Right lobe of liver (tissue), 6 donors: Measurements from ENCODE around the gene RGS4. TPM values are rescaled to one million over a fixed set of nuclear protein-coding genes. Genes with fewer than 3 reads are reported as not detected.

Experiments used
- ATAC-seq, 4 donors: fragments of 200-7000 bp; cut with Tn5 transposase; one replicate each; pipeline ENCODE4 v1.9.1; 2020; ENCODE audit warnings: mild to moderate bottlenecking in 4 of 4, moderate library complexity in 4 of 4
- DNase-seq, 3 donors: peaks; one replicate each; pipeline ENCODE4 v3.0.0-alpha.2; 2020
- H3K27ac ChIP-seq, 3 donors: fragments of 200-600 bp; one replicate each; pipeline ENCODE4 v1.8.0; 2022
- H3K27me3 ChIP-seq, 2 donors: fragments of 200-600 bp; one replicate each; pipeline ENCODE4 v1.8.0; 2022
- H3K36me3 ChIP-seq, 4 donors: fragments of 200-600 bp; sonication (generic) in 1 of 4; one replicate each; pipeline versions ENCODE4 v1.5.1 to v1.8.0; 2017 to 2022; ENCODE audit warnings: control low read depth in 1 of 4
- H3K4me1 ChIP-seq, 4 donors: fragments of 200-600 bp; sonication (generic) in 1 of 4; one replicate each; pipeline versions ENCODE4 v1.5.1 to v1.8.0; 2017 to 2022; ENCODE audit warnings: control low read depth in 1 of 4
- H3K4me3 ChIP-seq, 3 donors: fragments of 200-600 bp; one replicate each; pipeline ENCODE4 v1.8.0; 2022
- H3K9me3 ChIP-seq, 4 donors: fragments of 200-600 bp; sonication (generic) in 1 of 4; one replicate each; pipeline versions ENCODE4 v1.5.1 to v1.8.0; 2017 to 2022; ENCODE audit warnings: control low read depth in 1 of 4
- POLR2A ChIP-seq: fragments of 450-650 bp; IDR thresholded peaks from one replicate; pipeline ENCODE4 v1.6.1; 2017; ENCODE audit warnings: antibody characterized with exemption, mild to moderate bottlenecking
- WGBS: methylation state at CpG from one replicate; pipeline ENCODE4 v1.1.6; 2018; ENCODE audit warnings: low coverage, low lambda C conversion rate; ENCODE audit not compliant: insufficient coverage; ENCODE audit errors: missing lambda C conversion rate; 5-methylcytosine and 5-hydroxymethylcytosine counted together
- intact Hi-C, 2 donors: fragments of 100-400 bp; cut with DNase I; formaldehyde crosslinking; loops; one replicate each; pipeline versions ENCODE4 v1.11.2 to v1.14.1; 2022
- total RNA-seq, 6 experiments: library from RNA; depleted of rRNA in 2 of 6; stranded (reverse); fragments of >200 nt in 2 of 6; fragmentation: NEBNext Ultra II Directional in 3 of 6; extraction: Animal tissue kit (Norgen Biotek cat#: 25700) in 3 of 6; gene quantifications; one replicate each; pipeline versions ENCODE4 v1.1.0 to v1.2.4, GENCODE V29; 2016 to 2023
- TF ChIP-seq, protein P1 (sequence below), 4 donors: fragments of 200-600 bp in 3 of 4; fragments of 450-650 bp in 1 of 4; IDR thresholded peaks; one replicate each; pipeline versions ENCODE4 v1.5.1 to v1.8.0; 2016 to 2022; ENCODE audit warnings: antibody characterized with exemption in 4 of 4, mild to moderate bottlenecking in 2 of 4
- donor health status: DM: no; HTN: yes; CAD: no.
- donor health status: DM: no; HTN: no; CAD: no.
- donor health status: DM: no; HTN: no; CAD: no.
- donor health status: DM: no; HTN: yes; CAD: no.
- donor health status: DM: no; HTN: yes; CAD: no.

RGS4 gene
- total RNA-seq, 6 experiments from 2014 or later = 0.67 to 5.1 (median 2.4) TPM

DNA sequence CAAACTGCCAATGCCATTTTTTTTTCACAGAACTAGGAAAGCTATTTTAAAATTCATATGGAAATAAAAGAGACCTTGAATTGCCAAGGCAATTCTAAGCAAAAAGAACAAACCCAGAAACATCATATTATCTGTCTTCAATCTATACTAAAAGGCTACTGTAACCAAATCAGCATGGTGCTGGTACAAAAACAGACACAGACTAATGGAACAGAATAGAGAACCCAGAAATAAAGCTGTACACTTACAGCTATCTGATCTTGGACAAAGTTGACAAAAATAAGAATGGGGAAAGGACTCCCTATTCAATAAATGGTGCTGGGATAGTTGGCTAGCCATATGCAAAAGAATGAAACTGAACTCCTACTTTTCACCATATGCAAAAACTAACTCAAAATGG lies 50.5 kb downstream of the RGS4 start:
- no peak overlapping the region for H3K4me3 ChIP-seq
- intact Hi-C loops = no loop called here
- ATAC-seq = no peak
- no peak for TF ChIP-seq POLR2A
- TF ChIP-seq, protein P1, sequence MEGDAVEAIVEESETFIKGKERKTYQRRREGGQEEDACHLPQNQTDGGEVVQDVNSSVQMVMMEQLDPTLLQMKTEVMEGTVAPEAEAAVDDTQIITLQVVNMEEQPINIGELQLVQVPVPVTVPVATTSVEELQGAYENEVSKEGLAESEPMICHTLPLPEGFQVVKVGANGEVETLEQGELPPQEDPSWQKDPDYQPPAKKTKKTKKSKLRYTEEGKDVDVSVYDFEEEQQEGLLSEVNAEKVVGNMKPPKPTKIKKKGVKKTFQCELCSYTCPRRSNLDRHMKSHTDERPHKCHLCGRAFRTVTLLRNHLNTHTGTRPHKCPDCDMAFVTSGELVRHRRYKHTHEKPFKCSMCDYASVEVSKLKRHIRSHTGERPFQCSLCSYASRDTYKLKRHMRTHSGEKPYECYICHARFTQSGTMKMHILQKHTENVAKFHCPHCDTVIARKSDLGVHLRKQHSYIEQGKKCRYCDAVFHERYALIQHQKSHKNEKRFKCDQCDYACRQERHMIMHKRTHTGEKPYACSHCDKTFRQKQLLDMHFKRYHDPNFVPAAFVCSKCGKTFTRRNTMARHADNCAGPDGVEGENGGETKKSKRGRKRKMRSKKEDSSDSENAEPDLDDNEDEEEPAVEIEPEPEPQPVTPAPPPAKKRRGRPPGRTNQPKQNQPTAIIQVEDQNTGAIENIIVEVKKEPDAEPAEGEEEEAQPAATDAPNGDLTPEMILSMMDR (IDR thresholded peaks at IDR 0.05) = no peak
- no peaks in the 10 kb centered on the region for H3K27me3 ChIP-seq
- H3K36me3 ChIP-seq = no peaks in the 10 kb centered on the region
- no peak overlapping the region for H3K27ac ChIP-seq
- H3K9me3 ChIP-seq = no peaks in the 10 kb centered on the region
- no peaks in the 10 kb centered on the region for H3K4me1 ChIP-seq
- DNase-seq = no peak

DNA sequence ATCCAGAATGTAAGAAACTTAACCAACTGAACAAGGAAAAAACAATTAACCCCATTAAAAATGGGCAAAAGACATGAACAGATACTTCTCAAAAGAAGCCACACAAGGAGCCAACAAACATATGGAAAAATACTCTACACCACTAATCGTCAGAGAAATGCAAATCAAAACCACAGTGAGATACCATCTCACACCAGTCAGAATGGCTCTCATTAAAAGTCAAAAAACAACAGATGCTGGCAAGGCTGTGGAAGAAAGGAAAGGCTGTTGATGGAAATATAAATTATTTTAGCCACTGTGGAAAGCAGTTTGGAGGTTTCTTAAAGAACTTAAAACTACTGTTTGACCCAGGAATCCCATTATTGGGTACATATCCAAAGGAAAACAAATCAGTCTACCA lies 51.2 kb downstream of the RGS4 start:
- WGBS = 29% methylated on average over 1 of the region's 1 CpG
- Histone ChIP-seq H3K9me3 (no peaks in the 10 kb centered on the region), H3K4me1 (no peaks in the 10 kb centered on the region), H3K36me3 (no peaks in the 10 kb centered on the region), H3K27me3 (no peaks in the 10 kb centered on the region), H3K27ac (no peak overlapping the region), H3K4me3 (no peak overlapping the region)
- ATAC-seq (no peak), DNase-seq (no peak)
- no peak for TF ChIP-seq POLR2A
- TF ChIP-seq, protein P1 (IDR thresholded peaks at IDR 0.05) = no peak
- intact Hi-C loops = no loop called here

DNA sequence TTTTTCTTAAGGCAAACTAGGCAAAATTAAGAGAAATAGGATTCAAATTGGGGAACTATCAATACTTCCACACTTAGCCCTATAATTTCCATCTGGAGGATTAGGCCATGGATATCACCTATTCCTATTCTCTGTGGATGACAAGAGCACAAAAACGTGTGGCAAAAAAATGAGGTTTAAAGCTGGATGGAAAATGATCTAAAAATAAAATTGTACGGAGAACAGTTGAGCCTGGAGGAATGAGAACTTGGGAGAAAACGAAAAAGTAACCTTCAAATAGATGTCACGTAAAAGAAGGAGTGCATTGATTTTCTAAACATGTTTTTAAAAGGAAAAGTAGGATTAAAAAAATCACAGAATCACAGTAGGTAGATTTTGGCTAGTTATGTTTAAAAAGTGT lies 55.7 kb downstream of the RGS4 start:
- no peaks in the 10 kb centered on the region for H3K9me3 ChIP-seq
- no peak overlapping the region for H3K4me3 ChIP-seq
- intact Hi-C loops = no loop called here
- H3K36me3 ChIP-seq = no peaks in the 10 kb centered on the region
- no peaks in the 10 kb centered on the region for H3K4me1 ChIP-seq
- no peak for DNase-seq
- 40% methylated on average over 4 of the region's 4 CpGs for WGBS
- no peak for ATAC-seq
- H3K27ac ChIP-seq = no peak overlapping the region
- TF ChIP-seq POLR2A = no peak
- TF ChIP-seq, protein P1 (IDR thresholded peaks at IDR 0.05) = no peak
- no peaks in the 10 kb centered on the region for H3K27me3 ChIP-seq

Other genes with a start within 250 kb of the RGS4 start
- not detected for gene CCDC190, start 208.2 kb upstream of the RGS4 start, total RNA-seq
- 10 to 100 TPM in 2 of 6 experiments, 1 to 10 TPM in 4; 2.6 to 13.3 (median 8.2) TPM for gene RGS5, start 133.6 kb downstream of the RGS4 start, total RNA-seq